ENCODE results near the gene CDC20B. TPM values are rescaled to one million over a fixed set of nuclear protein-coding genes. Genes with fewer than 3 reads are reported as not detected.

The CDC20B gene
- total RNA-seq, 1 experiment from 2014 or later, result not detected

- no peaks in the 10 kb centered on the region for H3K36me3 ChIP-seq
- peak; percentile 64 to 76 for DNase-seq (ENCODE audit: low read depth in 1 of 2, low spot score in 2 of 2)
- no peaks in the 10 kb centered on the region; the same call in 1 of the 2 replicates for H3K27me3 ChIP-seq (replicated peaks)
- H3K9me3 ChIP-seq (replicated peaks), result no peaks in the 10 kb centered on the region
- no peak overlapping the region for H3K27ac ChIP-seq
- H3K4me1 ChIP-seq (replicated peaks), result peaks cover 25% of the 10 kb centered on the region
- peak overlapping the region; percentile 39 for H3K4me3 ChIP-seq
These were observed 3.3 kb upstream of the CDC20B start for GRCh38 chr5:55176176-55176818.

DNA sequence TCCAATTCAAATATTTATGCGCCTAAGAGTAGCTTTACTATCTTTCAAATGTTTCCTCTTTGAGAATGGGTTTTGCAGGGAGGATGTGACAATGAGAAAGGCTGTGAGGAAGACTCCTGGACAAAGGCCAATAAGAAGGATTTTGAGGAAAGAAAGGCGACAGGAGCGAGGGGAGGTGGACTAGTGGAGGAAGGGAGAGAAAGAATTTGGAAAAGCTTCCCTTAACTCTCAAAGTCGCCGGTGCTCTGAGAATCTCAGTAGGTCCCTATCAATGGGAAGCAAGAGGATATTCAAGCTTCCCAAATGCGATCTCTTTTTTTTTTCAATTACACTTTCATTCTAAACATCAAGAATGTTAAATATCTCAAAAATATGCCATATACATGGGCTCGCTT is 2.8 kb upstream of the CDC20B start:
- Histone ChIP-seq H3K4me1 (replicated peaks) (peaks cover 25% of the 10 kb centered on the region), H3K27ac (no peak overlapping the region), H3K27me3 (replicated peaks) (no peaks in the 10 kb centered on the region; the same call in 1 of the 2 replicates), H3K9me3 (replicated peaks) (no peaks in the 10 kb centered on the region), H3K4me3 (no peak overlapping the region), H3K36me3 (no peaks in the 10 kb centered on the region)
- no peak for DNase-seq (ENCODE audit: low read depth in 1 of 2, low spot score in 2 of 2)

DNA sequence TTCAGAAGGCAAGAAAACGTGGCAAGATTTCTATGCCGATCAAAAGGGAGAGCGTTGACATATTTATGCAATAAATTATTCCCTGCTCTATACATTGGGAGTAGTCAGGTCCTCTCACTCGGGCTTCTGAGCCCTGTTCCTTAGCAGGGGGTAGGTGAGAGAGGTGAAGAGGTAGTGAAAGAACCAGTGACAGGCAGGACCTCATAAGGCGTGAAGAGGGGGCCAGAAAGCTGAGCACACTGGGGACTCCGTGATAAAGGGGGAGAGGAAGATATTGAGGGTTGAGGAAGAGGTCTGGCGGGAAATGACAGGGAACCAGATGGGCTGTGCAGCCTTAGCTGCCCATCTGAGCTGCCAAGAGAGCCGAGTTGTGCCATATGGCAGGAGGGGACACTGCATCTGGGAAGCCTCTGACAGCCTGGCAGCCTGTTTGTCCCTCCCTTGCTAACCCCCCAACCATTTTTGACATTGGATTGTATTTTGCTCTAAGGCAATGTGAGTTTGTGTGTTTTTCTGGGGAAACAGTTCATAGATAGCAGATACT is 782 bp upstream of the CDC20B start:
- no peak overlapping the region for H3K27ac ChIP-seq
- H3K27me3 ChIP-seq (replicated peaks), result no peaks in the 10 kb centered on the region
- H3K4me1 ChIP-seq (replicated peaks), result peaks cover 25% of the 10 kb centered on the region
- H3K4me3 ChIP-seq, result peak overlapping the region; percentile 38
- H3K36me3 ChIP-seq, result no peaks in the 10 kb centered on the region
- H3K9me3 ChIP-seq (replicated peaks), result no peaks in the 10 kb centered on the region
- DNase-seq (ENCODE audit: low read depth in 1 of 2, low spot score in 2 of 2), result no peak

DNA sequence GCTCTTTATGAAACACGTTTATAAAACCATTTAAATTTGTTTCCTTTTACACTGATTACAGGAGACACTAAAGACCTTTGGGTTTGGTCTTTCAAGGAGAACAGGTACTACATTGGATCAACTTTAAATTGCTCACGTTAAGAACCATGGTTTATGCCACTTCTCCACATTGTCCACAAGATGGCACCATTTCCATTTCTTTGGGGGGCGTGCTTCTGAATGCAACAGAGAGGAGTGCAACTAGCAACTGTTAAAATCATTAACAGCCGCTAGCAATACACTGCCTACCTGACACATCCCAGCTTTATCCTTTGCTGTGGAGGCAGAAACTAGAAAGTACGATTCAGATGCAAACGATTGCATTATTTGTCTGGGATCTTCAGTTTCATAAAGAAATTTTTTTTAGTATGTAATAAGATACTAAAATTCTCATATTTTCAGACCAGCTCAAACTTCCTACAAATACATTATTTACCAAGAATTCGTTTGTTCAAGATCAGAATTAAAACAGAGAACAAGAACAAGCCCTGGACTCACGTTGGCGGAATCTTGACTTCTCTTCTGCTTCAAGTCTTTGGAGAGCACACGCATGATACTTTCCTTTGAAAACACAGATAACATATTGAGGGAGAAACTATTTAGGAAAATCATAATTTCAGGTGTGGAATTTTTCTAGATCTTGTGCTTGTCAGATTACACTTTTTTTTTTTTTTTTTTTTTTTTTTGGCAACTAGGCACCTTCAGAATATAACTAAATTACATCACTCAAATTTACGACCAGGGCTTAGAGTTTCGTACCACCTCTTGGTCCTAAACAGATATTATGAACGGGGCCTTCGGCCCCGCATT is 702 bp downstream of the CDC20B start:
- Histone ChIP-seq H3K27me3 (replicated peaks) (no peaks in the 10 kb centered on the region), H3K4me3 (peak overlapping the region; percentile 38), H3K36me3 (no peaks in the 10 kb centered on the region), H3K4me1 (replicated peaks) (peaks cover 25% of the 10 kb centered on the region), H3K9me3 (replicated peaks) (no peaks in the 10 kb centered on the region), H3K27ac (no peak overlapping the region)
- peak; percentile 54 to 55 for DNase-seq (ENCODE audit: low read depth in 1 of 2, low spot score in 2 of 2)

DNA sequence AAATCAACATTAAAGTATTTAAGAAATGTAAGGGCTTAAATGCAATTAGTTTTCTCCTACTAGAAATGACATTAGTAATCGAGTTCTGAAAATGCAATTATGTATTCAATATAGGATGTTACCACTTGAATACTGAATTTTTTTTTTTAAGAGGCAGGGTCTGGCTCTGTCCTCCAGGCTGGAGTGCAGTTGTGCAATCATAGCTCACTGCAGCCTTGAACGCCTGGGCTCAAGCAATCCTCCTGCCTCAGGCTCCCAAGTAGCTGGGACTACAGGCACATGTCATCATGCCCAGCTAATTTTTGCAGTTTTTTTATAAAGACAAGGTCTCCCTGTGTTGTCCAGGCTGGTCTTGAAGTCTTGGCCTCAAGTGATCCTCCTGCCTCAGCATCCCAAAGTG is 1.5 kb downstream of the CDC20B start:
- peaks cover 20% of the 10 kb centered on the region for H3K4me1 ChIP-seq (replicated peaks)
- H3K9me3 ChIP-seq (replicated peaks), result no peaks in the 10 kb centered on the region
- peaks cover 5% of the 10 kb centered on the region for H3K36me3 ChIP-seq
- no peak overlapping the region for H3K4me3 ChIP-seq
- no peaks in the 10 kb centered on the region for H3K27me3 ChIP-seq (replicated peaks)
- no peak overlapping the region for H3K27ac ChIP-seq
- DNase-seq (ENCODE audit: low read depth in 1 of 2, low spot score in 2 of 2), result no peak

GRCh38 chr5:55162666-55163065 is 10.3 kb downstream of the CDC20B start:
- H3K36me3 ChIP-seq, result peaks cover 54% of the 10 kb centered on the region
- H3K9me3 ChIP-seq (replicated peaks), result no peaks in the 10 kb centered on the region
- H3K4me3 ChIP-seq, result no peak overlapping the region
- DNase-seq (ENCODE audit: low read depth in 1 of 2, low spot score in 2 of 2), result no peak
- peaks cover 7% of the 10 kb centered on the region for H3K4me1 ChIP-seq (replicated peaks)
- H3K27me3 ChIP-seq (replicated peaks), result no peaks in the 10 kb centered on the region
- no peak overlapping the region for H3K27ac ChIP-seq

DNA sequence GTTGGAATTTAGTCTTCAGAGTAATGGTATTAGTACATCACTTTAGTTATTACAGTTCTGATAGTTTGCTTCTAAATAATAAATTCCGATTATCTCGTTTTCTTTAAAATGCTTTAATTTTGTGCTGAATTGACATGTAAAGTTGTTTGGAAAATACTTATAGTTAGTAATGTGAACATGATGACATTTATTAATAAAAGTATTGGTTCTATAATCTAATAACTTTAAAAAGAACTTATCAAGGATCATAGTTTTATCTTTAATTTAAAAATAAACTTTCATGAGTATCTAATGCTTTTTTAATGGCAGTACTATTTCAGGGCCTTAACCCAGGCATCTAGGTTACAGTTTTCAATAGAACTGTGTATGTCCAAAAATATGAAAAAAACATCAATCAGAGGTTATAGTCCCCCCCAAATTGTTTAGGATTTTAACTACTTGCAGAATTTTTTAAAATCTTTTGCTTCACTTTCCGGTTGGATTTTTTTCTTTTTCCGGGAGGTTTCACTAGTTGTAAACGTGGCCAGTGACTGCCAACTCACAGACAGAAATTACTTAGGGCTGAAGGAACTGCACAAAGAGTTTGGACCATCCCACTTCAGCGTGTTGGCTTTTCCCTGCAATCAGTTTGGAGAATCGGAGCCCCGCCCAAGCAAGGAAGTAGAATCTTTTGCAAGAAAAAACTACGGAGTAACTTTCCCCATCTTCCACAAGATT is 12.3 kb downstream of the CDC20B start:
- peak overlapping the region; percentile 95 for H3K27ac ChIP-seq
- H3K36me3 ChIP-seq, result peaks cover 41% of the 10 kb centered on the region
- peak overlapping the region; percentile 45 for H3K4me3 ChIP-seq
- peaks cover 7% of the 10 kb centered on the region for H3K4me1 ChIP-seq (replicated peaks)
- H3K9me3 ChIP-seq (replicated peaks), result no peaks in the 10 kb centered on the region
- H3K27me3 ChIP-seq (replicated peaks), result no peaks in the 10 kb centered on the region
- DNase-seq (ENCODE audit: low read depth in 1 of 2, low spot score in 2 of 2), result peak; percentile 81

- H3K4me3 ChIP-seq, result peak within 1 kb of the TSS; percentile 45
- peaks cover 14% of the 10 kb centered on the region for H3K4me1 ChIP-seq (replicated peaks)
- DNase-seq (ENCODE audit: low read depth in 1 of 2, low spot score in 2 of 2), result peak; percentile 70 to 90
- no peaks in the 10 kb centered on the region for H3K27me3 ChIP-seq (replicated peaks)
- no peaks in the 10 kb centered on the region for H3K9me3 ChIP-seq (replicated peaks)
- H3K27ac ChIP-seq, result peak within 1 kb of the TSS; percentile 95
- peaks cover 33% of the 10 kb centered on the region for H3K36me3 ChIP-seq
These were observed 13.0 kb downstream of the CDC20B start, which contains the start of gene GPX8 for GRCh38 chr5:55159763-55160492. Gene GPX8, plus strand, starts transcription at chr5:55160171. Its CDS starts 22 bp downstream, at chr5:55160193.

DNA sequence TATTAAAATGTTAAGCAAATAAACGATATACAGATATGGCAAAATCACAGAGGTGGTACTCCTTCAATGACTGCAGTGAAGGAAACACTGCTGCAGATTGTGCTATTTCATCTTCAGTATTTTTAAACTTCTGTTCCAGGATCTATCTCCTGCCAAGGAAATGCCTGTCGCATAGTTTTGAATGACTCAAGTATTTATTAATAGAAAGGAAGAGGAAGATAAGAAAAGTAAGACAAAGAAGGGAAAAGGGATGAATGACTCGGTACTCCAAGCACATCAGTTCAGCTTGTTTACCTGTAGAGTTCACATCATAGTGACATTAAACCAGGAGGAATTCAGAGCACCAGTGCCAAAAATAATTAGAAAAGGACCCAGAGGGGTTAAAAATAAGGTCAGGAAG is 18.1 kb downstream of the CDC20B start:
- H3K4me3 ChIP-seq, result no peak overlapping the region
- no peaks in the 10 kb centered on the region for H3K27me3 ChIP-seq (replicated peaks)
- H3K4me1 ChIP-seq (replicated peaks), result peaks cover 29% of the 10 kb centered on the region
- no peaks in the 10 kb centered on the region for H3K36me3 ChIP-seq
- no peaks in the 10 kb centered on the region for H3K9me3 ChIP-seq (replicated peaks)
- no peak overlapping the region for H3K27ac ChIP-seq
- DNase-seq (ENCODE audit: low read depth in 1 of 2, low spot score in 2 of 2), result peak in 1 of 2 experiments; percentile 59

GRCh38 chr5:55151923-55152842 is 20.8 kb downstream of the CDC20B start:
- peaks cover 26% of the 10 kb centered on the region for H3K4me1 ChIP-seq (replicated peaks)
- H3K27me3 ChIP-seq (replicated peaks), result no peaks in the 10 kb centered on the region
- H3K9me3 ChIP-seq (replicated peaks), result no peaks in the 10 kb centered on the region
- H3K4me3 ChIP-seq, result no peak overlapping the region
- no peak overlapping the region for H3K27ac ChIP-seq
- DNase-seq (ENCODE audit: low read depth in 1 of 2, low spot score in 2 of 2), result no peak
- no peaks in the 10 kb centered on the region for H3K36me3 ChIP-seq

DNA sequence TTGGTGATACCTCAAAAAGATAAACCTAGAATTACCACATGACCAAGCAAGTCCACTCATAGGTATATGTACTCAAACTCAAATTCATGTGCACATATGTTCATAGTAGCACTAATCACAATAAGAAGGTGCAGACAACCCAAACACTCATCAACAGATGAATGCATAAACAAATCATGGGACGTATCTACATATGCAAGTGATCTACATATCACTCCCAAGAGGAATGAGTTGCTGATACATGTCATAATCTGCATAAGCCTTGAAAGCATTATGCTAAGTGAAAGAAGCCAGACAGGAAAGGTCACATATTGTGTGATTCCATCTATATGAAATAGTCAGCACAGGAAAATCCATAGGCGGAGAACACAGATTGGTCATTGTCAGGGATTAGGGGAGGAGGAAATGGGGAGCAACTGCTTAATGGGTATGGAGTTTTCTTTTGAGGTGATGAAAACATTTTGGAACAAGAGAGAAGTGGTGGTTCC is 23.6 kb downstream of the CDC20B start:
- H3K9me3 ChIP-seq (replicated peaks), result no peaks in the 10 kb centered on the region
- H3K4me3 ChIP-seq, result no peak overlapping the region
- H3K27ac ChIP-seq, result no peak overlapping the region
- no peak for DNase-seq (ENCODE audit: low read depth in 1 of 2, low spot score in 2 of 2)
- H3K27me3 ChIP-seq (replicated peaks), result no peaks in the 10 kb centered on the region
- peaks cover 13% of the 10 kb centered on the region for H3K4me1 ChIP-seq (replicated peaks)
- H3K36me3 ChIP-seq, result no peaks in the 10 kb centered on the region

GRCh38 chr5:55146543-55147151 is 26.3 kb downstream of the CDC20B start:
- peaks cover under 1% of the 10 kb centered on the region for H3K4me1 ChIP-seq (replicated peaks)
- H3K4me3 ChIP-seq, result no peak overlapping the region
- H3K27ac ChIP-seq, result no peak overlapping the region
- H3K27me3 ChIP-seq (replicated peaks), result no peaks in the 10 kb centered on the region
- H3K9me3 ChIP-seq (replicated peaks), result no peaks in the 10 kb centered on the region
- H3K36me3 ChIP-seq, result no peaks in the 10 kb centered on the region
- peak; percentile 74 to 82 for DNase-seq (ENCODE audit: low read depth in 1 of 2, low spot score in 2 of 2)
